ENCODE data around the gene GRK4. TPM values are rescaled to one million over a fixed set of nuclear protein-coding genes. Genes with fewer than 3 reads are reported as not detected.

Gene GRK4
- total and polyA plus RNA-seq, 10 of the 15 experiments (the other 5 are each of a cell fraction or from before 2014, with no cell fraction given) = 1.1 to 4.0 (median 2.5) TPM

GRCh38 chr4:2963175-2963965 lies at the start of gene GRK4, which contains the start of gene NOP14 (continued):
- TF ChIP-seq NKRF (conservative IDR thresholded peaks at IDR 0.05) = peak; percentile 86
- TF ChIP-seq ZSCAN29 (IDR thresholded peaks at IDR 0.05) = no peak
- peak; percentile 44; the same call in 1 of the 2 replicates for TF ChIP-seq ZNF217 (IDR thresholded peaks at IDR 0.05)
- TF ChIP-seq, protein P1, sequence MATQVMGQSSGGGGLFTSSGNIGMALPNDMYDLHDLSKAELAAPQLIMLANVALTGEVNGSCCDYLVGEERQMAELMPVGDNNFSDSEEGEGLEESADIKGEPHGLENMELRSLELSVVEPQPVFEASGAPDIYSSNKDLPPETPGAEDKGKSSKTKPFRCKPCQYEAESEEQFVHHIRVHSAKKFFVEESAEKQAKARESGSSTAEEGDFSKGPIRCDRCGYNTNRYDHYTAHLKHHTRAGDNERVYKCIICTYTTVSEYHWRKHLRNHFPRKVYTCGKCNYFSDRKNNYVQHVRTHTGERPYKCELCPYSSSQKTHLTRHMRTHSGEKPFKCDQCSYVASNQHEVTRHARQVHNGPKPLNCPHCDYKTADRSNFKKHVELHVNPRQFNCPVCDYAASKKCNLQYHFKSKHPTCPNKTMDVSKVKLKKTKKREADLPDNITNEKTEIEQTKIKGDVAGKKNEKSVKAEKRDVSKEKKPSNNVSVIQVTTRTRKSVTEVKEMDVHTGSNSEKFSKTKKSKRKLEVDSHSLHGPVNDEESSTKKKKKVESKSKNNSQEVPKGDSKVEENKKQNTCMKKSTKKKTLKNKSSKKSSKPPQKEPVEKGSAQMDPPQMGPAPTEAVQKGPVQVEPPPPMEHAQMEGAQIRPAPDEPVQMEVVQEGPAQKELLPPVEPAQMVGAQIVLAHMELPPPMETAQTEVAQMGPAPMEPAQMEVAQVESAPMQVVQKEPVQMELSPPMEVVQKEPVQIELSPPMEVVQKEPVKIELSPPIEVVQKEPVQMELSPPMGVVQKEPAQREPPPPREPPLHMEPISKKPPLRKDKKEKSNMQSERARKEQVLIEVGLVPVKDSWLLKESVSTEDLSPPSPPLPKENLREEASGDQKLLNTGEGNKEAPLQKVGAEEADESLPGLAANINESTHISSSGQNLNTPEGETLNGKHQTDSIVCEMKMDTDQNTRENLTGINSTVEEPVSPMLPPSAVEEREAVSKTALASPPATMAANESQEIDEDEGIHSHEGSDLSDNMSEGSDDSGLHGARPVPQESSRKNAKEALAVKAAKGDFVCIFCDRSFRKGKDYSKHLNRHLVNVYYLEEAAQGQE (IDR thresholded peaks at IDR 0.05; ENCODE audit: low read depth, low read length) = no peak; the same call in 1 of the 2 replicates
- peak; percentile 83 for TF ChIP-seq RELA (IDR thresholded peaks at IDR 0.05; ENCODE audit: borderline replicate concordance, partially characterized antibody)
- peak; percentile 95 for TF ChIP-seq FOXK2 (IDR thresholded peaks at IDR 0.05)
- TF ChIP-seq SREBF1 (IDR thresholded peaks at IDR 0.05; ENCODE audit: low read length) = peak; percentile 56; the same call in 1 of the 2 replicates
- TF ChIP-seq STAT3 (IDR thresholded peaks at IDR 0.05; ENCODE audit: low read depth, low read length) = no peak
- peak; percentile 94 for TF ChIP-seq KLF5 (IDR thresholded peaks at IDR 0.05; ENCODE audit: partially characterized antibody)
- peak; percentile 98 for TF ChIP-seq SIX5 (IDR thresholded peaks at IDR 0.05; ENCODE audit: low read depth, low read length, severe bottlenecking)
- no peak for TF ChIP-seq IKZF2 (IDR thresholded peaks at IDR 0.05)
- no peak for TF ChIP-seq SREBF2 (IDR thresholded peaks at IDR 0.05; ENCODE audit: low read length)
- peak; percentile 82 for TF ChIP-seq RAD51 (IDR thresholded peaks at IDR 0.05)
- no peak; a peak in 1 of 4 replicates for TF ChIP-seq SRF (IDR thresholded peaks at IDR 0.05; ENCODE audit: low read depth in 2 of 2, low read length in 2 of 2)
- TF ChIP-seq POLR2AphosphoS2 (IDR thresholded peaks at IDR 0.05; ENCODE audit: low read depth, low read length) = 0 out of 2 replicates have a peak, but pooled peaks have one; percentile 41
- TF ChIP-seq RELB (IDR thresholded peaks at IDR 0.05; ENCODE audit: low read depth) = no peak; the same call in 1 of the 2 replicates
- TF ChIP-seq NBN (IDR thresholded peaks at IDR 0.05) = peak; percentile 62
- peak; percentile 99 for TF ChIP-seq MXI1 (IDR thresholded peaks at IDR 0.05; ENCODE audit: low read depth, low read length)
- TF ChIP-seq, protein P2, sequence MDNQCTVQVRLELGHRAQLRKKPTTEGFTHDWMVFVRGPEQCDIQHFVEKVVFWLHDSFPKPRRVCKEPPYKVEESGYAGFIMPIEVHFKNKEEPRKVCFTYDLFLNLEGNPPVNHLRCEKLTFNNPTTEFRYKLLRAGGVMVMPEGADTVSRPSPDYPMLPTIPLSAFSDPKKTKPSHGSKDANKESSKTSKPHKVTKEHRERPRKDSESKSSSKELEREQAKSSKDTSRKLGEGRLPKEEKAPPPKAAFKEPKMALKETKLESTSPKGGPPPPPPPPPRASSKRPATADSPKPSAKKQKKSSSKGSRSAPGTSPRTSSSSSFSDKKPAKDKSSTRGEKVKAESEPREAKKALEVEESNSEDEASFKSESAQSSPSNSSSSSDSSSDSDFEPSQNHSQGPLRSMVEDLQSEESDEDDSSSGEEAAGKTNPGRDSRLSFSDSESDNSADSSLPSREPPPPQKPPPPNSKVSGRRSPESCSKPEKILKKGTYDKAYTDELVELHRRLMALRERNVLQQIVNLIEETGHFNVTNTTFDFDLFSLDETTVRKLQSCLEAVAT (IDR thresholded peaks at IDR 0.05) = no peak
